H1 (cell line): Measurements from ENCODE around the gene PLCB1.

Experiments used
- CTCF ChIP-seq, 3 experiments: IDR thresholded peaks; 1 replicate in 2 of 3; 2 replicates in 1 of 3; pipeline versions ENCODE4 v1.5.1 to v1.6.1; 2011; ENCODE audit warnings: low read length in 3 of 3, mild to moderate bottlenecking in 3 of 3, inconsistent platforms in 2 of 3, low read depth in 1 of 3, moderate library complexity in 1 of 3; ENCODE audit not compliant: insufficient read depth in 1 of 3; ENCODE audit errors: control extremely low read depth in 1 of 3
- EZH2 ChIP-seq: fragments of 200-600 bp; sonication (generic); IDR thresholded peaks from 2 replicates; pipeline ENCODE4 v1.7.1; 2012; ENCODE audit warnings: low read depth, mild to moderate bottlenecking, moderate library complexity, low read length, inconsistent platforms; ENCODE audit not compliant: severe bottlenecking
- POLR2A ChIP-seq, 2 experiments: IDR thresholded peaks; 1 replicate in 1 of 2; 2 replicates in 1 of 2; pipeline ENCODE4 v1.6.1; 2011; ENCODE audit warnings: low read depth in 2 of 2, low read length in 2 of 2, mild to moderate bottlenecking in 2 of 2; ENCODE audit errors: control extremely low read depth in 1 of 2
- TF ChIP-seq, protein P1 (sequence below): IDR thresholded peaks from 2 replicates; pipeline ENCODE4 v1.6.1; 2012; ENCODE audit warnings: low read length, inconsistent platforms

GRCh38 chr20:8658103-8658502 lies 526.0 kb downstream of the PLCB1 start:
- TF ChIP-seq EZH2 (no peak), CTCF (IDR thresholded peaks at IDR 0.05; ENCODE audit: control extremely low read depth in 1 of 3, insufficient read depth in 1 of 3, low read depth in 1 of 3, low read length in 3 of 3) (no peak), POLR2A (IDR thresholded peaks at IDR 0.05; ENCODE audit: control extremely low read depth in 1 of 2, low read depth in 2 of 2, low read length in 2 of 2) (no peak)
- TF ChIP-seq, protein P1, sequence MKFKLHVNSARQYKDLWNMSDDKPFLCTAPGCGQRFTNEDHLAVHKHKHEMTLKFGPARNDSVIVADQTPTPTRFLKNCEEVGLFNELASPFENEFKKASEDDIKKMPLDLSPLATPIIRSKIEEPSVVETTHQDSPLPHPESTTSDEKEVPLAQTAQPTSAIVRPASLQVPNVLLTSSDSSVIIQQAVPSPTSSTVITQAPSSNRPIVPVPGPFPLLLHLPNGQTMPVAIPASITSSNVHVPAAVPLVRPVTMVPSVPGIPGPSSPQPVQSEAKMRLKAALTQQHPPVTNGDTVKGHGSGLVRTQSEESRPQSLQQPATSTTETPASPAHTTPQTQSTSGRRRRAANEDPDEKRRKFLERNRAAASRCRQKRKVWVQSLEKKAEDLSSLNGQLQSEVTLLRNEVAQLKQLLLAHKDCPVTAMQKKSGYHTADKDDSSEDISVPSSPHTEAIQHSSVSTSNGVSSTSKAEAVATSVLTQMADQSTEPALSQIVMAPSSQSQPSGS: no peak
